SKM-1 (cell line): Measurements from ENCODE around the gene DRP2.
"Not testable (repeated sequence)": the region's sequence is repeated elsewhere in the genome, so short reads cannot be mapped to it uniquely, and the experiment has no call there.

ENCODE experiments used
- DNase-seq: peaks from one replicate; lab custom pipeline; 2025; ENCODE audit not compliant: unreplicated experiment; lab: John Stamatoyannopoulos, UW

DRP2 gene, protein sequence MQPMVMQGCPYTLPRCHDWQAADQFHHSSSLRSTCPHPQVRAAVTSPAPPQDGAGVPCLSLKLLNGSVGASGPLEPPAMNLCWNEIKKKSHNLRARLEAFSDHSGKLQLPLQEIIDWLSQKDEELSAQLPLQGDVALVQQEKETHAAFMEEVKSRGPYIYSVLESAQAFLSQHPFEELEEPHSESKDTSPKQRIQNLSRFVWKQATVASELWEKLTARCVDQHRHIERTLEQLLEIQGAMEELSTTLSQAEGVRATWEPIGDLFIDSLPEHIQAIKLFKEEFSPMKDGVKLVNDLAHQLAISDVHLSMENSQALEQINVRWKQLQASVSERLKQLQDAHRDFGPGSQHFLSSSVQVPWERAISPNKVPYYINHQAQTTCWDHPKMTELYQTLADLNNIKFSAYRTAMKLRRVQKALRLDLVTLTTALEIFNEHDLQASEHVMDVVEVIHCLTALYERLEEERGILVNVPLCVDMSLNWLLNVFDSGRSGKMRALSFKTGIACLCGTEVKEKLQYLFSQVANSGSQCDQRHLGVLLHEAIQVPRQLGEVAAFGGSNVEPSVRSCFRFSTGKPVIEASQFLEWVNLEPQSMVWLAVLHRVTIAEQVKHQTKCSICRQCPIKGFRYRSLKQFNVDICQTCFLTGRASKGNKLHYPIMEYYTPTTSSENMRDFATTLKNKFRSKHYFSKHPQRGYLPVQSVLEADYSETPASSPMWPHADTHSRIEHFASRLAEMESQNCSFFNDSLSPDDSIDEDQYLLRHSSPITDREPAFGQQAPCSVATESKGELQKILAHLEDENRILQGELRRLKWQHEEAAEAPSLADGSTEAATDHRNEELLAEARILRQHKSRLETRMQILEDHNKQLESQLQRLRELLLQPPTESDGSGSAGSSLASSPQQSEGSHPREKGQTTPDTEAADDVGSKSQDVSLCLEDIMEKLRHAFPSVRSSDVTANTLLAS

DNA sequence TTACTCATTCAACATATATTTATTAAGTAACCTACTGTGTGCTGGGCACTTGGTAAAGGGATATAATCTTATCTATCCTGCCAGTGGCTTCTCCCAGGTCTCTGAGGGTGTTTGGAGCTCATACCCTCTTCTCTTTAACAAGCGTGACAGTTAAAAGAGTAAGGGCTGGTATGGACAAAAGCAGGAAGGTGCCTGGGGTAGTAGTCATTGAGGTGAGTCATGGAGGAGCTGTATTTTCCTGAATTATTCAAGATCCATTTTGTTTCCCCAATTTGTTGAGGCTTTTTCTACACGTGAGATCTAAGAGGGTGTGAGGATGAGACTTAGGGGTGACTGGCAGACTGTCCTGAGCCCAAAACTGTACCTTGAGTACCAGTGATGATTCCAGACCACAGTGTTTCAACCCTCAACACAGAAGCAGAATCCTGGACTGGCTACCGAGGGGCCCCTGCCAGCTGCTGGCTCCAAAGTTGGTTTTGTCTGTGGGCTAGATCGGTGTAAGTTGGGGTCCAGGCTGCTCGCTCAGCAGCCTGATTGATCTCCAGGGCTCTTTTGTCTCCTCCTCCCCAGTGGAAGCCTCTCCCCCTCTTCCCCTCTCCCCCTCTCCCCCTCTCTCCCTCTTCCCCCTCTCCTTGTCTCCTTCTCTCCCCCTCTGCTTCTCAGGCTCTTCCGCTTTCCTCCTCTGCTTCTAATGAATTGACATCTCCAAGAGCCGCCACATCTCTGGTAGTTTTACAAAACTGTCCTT, at the start of gene DRP2:
Gene DRP2, plus strand, starts transcription at position 671 of the 748 bp plus-strand sequence. CDS start 11,862 bp downstream, outside the sequence.
- DNase-seq, result no peak

DNA sequence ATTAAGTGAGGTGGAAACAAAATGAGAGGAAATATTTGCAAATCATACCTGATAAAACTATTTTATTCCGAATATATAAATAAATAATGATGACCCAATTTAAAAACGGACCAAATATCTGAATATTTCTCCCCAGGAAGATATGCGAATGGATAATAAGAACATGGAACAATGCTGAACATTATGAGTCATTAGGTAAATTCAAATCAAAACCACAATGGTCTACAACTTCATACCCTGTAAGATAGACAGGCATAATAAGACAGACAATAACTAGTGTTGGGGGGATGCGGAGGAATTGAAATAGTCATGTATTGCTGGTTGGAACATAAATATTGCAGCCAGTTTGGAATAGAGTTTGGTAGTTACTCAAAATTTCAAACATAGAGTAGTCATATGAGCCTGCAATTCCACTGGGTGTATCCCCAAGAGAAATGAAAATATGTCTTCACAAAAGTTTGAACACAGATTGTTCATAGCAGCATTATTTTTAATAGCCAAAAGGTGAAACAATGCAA, 47.6 kb upstream of the DRP2 start:
- no peak for DNase-seq

DNA sequence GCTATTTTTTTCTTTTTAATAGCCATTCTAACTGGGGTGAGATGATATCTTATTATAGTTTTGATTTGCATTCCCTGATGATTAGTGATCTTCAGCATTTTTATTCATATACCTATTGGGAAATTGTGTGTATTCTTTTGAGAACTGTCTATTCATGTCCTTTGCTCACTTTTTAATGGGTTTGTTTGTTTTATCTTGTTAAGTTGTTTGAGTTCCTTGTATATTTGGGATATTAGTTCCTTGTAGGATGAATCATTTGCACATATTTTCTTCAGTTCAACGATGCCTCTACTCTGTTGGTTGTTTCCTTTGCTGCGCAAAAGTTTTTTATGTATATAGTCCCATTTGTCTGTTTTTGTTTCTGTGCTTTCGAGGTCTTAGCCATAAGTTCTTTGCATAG, 43.1 kb upstream of the DRP2 start:
- no peak for DNase-seq

DNA sequence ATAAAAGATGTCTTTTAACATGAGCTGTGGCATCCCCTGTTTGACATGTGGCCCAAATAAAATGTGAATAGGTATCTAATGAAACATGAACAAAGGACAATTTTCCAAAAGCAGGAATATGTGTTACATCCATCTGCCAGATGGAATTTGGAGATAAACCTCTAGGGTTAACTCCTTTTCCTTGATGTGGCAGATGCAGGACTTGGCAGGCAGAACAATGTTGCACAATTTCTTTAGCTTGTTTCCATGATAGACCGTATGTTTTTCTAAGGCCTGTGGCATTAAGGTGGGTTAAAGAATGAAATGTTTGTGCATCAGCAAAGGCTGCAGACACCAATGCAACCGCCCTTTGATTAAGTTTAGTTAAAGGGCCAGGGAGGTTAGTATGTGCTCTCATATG, 34.7 kb upstream of the DRP2 start:
- not testable (repeated sequence) for DNase-seq

DNA sequence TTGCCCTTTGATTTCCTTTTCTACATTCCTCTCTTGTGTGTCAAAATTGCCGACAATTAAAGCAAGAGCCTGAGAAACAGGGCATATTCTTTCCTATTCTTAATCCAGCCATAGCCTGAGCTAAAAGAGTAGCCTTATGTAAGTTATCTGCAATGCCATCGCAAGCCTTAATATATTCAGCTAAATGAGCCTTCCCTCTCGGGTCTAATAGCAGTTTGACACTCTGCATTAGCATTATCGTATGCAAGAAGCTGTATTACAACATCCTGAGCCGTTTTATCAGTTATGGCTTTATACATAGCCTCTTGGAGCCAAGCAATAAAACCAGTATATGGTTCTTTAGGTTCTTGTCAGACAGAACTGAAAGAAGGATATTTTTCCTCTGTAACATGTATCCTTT, 31.6 kb upstream of the DRP2 start:
- not testable (repeated sequence) for DNase-seq

DNA sequence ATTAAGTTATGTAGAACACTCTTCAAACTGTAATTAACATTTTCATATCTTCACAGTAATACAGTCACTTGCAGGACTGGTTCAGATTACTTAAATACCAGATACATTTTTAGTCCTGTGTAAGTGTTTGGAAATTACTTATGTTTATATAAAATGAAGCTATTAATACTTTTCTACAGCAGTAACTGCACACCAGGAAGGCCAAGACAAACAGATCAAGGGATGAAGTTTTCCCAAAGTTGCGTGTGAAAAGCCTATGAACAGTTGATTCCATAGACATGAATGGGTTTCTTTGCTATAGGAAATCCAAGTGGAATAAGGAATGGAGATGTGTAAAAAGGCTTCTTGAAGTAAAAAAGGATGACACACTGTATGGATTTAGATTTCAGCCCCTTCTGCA, 28.9 kb upstream of the DRP2 start:
- no peak for DNase-seq

DNA sequence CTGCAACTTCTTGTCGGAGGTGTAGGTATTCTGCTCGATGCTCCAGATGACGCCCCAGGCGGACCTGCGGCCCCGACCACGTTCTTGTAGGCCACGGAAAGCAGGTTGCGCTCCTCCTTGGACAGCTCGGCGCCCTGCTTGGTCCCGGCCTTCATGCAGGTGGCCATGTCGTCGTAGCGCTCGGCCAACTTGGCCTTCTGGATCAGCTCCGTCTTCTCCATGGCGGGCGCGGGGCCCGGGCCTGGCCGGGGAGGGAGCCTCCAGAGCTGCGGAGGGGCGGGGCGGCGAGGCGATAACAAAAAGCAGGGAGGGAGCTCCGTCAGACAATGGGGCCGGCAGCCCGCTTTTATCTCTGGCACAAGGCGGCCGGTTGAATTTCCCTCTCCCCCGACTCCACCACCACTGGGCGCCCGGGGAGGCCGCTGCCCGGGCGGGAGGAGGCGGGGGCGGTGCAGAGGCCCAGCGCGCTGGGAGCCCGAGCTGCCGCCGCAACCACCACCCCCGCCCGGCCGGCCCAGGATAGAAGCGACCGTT, 28.3 kb upstream of the DRP2 start:
- DNase-seq, result no peak

DNA sequence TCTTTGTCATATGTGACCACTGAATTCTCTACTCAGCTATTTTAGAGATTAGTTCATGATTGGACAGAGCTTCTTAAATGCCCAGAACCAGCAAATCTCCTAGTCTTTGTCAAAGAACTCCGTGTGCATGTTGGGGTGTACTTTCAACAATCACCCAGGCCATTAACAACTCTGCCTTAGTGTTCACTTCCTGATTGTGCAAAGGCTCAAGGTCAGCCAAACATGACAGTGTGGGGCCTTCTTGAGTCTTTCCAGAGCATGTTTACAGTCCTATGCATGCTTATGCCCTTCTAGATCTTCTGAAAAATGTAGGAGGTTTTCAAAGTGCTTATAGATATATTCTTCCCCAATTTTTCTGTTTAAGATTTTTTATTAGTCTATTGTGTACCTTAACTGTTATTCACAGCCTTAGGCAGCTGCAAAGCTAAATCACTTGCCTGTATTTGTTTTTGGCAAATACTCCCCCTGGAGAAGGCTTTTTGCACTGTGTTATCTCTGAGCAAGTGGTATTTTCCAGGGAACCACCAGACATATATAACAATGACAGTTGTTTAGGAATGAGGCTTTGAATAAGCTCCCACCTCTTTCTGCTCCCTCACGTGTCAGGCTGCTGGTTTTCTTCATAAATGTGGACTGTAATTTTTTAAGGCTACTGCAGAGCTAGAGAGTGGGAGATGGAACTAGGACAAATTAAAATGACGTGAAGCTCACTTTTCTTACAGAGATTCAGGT, 24.0 kb upstream of the DRP2 start:
- no peak for DNase-seq

DNA sequence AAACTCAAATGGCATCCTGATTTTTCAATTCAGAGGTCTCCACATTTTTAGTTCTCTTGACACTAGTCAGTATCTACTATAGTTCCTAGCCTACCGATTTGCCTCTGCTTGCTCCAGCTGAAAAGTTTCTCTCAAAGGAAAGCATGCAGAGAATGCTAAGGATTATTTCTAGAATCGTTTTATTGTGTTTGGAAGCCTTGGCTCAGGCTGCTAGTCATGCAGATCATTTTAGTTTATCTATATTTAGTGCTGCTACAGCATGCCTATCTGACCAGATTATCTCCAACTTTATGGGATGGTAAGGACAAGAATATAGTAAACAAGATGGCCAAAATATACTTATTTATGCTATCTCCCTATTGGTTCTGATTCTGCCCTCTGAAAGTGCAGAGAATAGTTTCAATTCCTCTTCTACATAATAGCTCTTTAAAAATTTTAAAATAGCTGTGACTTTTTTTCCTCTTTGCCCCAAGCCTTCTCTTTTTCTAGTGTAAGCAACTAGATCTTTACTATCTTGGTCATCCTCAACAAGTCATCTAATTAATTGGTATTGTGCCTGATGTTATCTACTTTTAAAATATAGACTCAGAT, 15.7 kb upstream of the DRP2 start:
- DNase-seq, result no peak

DNA sequence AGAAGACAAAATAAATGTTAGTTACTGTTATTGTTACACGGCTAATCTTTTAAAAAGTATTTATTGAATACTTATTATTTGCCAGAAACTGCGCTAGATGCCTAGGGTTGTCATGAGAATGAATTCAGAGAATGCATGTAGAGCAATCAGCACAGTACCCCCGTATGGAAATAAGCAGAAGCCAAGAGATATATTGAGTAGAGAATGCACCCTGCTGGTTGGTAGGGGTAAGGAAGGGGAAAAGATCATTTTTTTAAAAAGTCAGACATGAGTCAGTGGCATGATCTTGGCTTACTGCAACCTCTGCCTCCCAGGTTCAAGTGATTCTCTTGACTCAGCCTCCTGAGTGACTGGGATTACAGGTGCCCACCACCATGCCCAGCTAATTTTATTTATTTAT, 13.1 kb upstream of the DRP2 start:
- peak; percentile 1 for DNase-seq

DNA sequence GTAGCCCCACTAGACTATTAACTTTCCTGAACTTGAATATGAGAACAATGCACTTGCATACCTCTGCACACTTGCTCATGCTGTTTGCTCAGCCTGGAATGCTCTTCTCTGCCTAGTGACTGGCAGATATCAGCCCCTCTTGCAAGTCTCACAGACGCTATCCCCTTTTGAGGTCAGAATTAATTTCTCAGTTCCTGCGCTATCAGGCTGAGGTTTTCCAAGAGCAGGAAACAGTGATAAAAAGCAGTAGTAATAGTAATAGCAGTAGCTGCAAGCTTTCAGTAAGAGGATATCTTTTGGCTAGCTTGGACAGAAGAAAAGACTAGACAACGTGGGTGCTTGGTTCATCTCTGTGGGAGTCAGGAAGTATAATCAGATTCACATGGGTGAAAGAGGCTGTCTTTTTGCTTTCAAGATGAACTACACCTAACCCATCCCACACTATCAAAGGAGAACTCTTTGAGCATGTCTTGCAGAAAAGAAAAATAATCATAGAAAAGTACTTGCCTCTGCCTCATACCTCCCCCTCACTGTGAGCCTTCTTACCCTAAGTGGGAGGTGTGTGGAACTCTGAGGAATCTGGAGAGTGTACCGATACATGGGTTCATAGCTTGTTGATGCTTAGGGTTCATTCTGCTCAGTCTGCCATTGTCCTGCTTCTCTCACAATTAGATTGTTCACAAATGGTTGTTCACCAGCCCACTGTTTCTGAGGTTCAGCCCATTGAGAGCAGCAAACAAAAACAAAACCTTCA, 11.3 kb upstream of the DRP2 start:
- no peak for DNase-seq

DNA sequence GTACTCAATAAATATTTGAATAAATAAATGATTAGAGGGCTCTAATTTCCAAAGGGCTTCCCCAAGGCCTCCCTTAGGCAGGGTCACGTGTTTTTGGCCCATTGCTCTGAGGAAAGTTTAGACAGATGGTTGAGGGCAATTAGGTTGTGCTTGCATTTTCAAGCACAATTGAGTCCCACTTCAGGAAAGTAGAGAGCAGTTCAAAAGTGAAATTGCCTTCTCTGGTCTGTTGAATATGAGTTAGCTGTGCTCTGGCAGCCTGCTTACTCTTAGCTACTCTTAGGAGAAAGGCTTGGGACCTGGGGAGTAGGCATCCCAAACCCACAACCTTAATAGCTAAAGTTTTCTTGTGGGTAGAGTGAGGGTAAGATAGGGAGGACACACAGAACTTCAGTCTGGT, 9.0 kb upstream of the DRP2 start:
- no peak for DNase-seq

DNA sequence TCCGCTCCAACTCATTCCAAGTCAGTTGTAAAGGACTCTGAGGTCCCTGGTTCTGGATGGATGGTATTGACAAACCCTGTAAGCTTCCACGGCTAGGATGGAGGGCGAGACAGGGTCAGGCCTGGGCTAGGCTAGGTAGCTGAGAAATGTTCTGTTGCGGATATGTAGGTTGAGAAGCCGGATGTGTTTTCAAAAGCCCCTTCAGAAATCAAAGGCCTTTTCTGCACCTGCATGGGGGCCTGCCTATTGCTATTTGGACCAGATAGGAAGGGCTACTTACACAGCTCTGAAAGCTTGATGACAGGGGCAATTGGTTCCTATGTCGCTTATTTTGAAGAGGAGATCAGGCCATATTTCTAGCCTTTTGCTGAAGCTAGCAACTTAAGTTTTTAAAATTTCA, 1.9 kb upstream of the DRP2 start:
- no peak for DNase-seq

DNA sequence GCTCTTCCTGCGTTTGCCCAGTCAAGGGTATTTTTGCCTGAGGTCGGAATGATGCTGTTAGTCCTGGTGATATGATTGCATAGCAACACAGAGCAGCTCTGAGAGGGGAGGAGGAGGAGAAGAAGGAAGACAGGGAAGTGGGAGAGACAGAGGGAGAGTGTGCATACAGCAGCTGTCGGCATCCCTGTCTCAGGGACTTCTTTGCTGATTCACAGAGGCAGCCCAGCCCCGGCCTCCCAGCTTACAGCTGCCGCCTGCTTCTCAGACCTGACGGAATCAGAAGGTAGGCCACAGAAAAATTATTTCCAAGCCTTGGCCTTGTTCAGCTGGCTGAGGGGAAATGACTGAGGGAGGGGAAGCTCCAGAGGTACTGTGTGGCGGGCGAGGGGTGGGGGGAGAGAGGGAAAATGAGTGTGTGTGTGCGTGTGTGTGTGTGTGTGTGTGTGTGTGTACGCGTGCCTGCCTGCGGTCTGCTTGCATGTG, 319 bp downstream of the DRP2 start:
- DNase-seq, result no peak

DNA sequence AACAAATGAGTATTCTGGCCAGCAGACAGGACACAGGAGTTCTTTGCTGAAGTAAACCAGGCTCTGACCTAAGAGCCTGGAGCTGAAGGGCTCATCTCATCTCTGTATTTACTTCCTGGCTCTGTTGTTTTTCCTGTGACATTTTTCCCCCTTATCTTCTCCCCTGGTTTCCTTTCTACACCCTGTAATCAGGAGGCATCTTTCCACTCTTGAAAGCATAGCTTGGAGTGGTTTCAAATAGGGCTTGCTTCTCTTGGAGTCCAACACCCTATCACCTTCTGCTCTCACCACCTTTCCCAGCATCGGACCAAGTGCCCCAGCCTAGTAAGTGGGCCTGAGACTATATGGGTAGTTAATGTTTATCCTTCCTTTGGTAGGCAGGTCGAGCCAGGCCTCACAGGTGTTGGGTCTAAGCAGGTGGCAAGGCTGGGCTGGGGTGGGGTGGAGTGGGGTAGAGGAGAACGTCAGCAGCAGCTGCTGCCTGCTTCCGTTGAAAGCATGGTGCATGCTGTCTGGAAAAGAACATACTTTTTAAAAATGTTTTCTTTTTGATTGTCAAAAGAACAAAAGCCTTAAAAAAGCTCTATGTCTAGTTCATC, 1.2 kb downstream of the DRP2 start:
- no peak for DNase-seq

DNA sequence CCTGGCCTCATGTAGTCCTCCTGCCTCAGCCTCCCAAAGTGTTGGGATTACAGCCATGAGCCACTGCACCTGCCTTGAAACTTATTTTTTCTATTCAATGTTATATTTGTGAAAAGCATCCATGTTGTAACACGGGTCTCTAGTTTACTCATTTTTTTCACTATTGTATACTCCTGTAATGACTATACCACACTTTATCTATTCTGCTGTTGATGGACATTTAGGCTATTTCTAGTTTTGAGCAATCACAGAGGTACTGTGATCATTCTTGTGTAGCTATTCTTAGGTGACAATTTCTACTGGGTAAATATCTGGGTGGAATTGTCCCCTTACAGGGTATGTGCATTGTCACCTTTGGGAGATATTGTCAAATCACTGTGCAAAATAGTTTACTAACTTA, 3.6 kb downstream of the DRP2 start:
- DNase-seq, result no peak

DNA sequence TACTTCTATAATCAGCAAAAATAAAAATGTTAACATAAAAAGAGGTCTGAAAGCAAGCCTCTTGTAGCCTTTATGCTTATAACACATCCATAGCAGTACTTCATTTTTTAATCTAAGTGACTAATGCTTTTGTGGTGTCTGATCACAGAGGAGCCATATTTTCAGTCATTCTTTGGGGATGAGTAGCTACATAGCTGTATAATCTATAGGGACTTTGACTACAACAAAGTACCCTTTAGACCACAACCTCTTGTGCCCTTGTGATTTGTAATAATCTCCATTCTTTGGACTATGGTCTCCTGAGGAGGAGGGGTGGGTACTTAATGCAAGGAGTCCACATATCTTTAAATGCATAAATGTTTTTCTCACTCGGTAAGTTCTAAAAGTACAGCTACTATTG, 9.6 kb downstream of the DRP2 start:
- DNase-seq, result no peak

DNA sequence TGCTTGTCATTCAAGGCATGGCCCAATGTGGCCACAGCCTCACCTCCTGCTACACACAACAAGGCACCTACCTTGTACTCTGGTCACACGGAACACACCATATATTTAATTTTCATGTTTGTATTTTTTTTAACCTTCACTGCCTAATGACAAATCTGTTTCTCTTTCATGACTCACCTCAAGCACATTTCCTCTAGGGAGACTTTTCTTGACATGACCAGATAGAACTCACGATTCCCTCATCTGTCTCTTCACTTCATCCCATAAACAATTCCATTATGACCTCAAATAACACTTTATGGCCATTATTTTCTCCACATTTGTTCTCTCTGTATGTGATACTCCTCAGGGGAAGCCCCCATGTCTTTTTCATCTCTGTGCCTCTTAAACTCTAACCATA, 11.1 kb downstream of the DRP2 start:
- DNase-seq, result no peak

DNA sequence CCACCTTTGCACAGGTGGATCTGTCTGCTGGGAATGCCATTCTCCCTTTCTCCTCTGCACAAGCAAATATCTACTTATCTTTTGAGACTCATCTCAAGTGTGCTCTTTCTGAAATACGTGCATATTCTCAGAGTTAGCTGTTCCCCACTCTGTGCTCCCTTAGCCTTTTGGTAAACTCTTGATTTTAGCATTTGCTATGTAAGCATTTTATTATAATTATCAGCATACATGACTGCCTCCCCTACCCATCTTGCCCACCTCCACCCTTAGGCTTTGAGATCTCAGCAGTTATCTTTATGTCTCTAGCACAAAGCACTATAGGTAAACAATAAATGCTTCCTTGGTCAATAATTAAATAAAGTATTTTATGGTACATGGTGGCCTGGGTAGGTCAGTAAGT, 11.5 kb downstream of the DRP2 start:
- no peak for DNase-seq
